GM19328 (cell line): Measurements from ENCODE around the gene SLC35D2.

Experiments
- ATAC-seq: cut with Tn5 transposase; IDR thresholded peaks from one replicate; pipeline ENCODE4 v1.9.1; 2021; ENCODE audit warnings: mild to moderate bottlenecking, moderate library complexity; ENCODE audit not compliant: unreplicated experiment

The SLC35D2 gene

GRCh38 chr9:96383165-96383942 is at the start of gene SLC35D2:
Gene SLC35D2 (minus strand): TSS chr9:96383711. CDS start chr9:96383634, 77 bp downstream.
- no peak for ATAC-seq

GRCh38 chr9:96430377-96430776 is 46.9 kb upstream of the SLC35D2 start:
- ATAC-seq = no peak

GRCh38 chr9:96429732-96430131 is 46.2 kb upstream of the SLC35D2 start:
- ATAC-seq = no peak

- ATAC-seq = no peak
These were observed 42.1 kb upstream of the SLC35D2 start for GRCh38 chr9:96425500-96426169.

GRCh38 chr9:96423985-96424336 is 40.5 kb upstream of the SLC35D2 start:
- ATAC-seq = no peak

GRCh38 chr9:96423322-96423984 is 39.9 kb upstream of the SLC35D2 start:
- ATAC-seq = no peak

- no peak for ATAC-seq
These were observed 37.1 kb upstream of the SLC35D2 start for GRCh38 chr9:96420468-96421219.

GRCh38 chr9:96419691-96419969 is 36.1 kb upstream of the SLC35D2 start:
- no peak for ATAC-seq

- ATAC-seq = peak; percentile 34
These were observed 35.6 kb upstream of the SLC35D2 start for GRCh38 chr9:96418920-96419690.

- peak; percentile 64 for ATAC-seq
These were observed 34.8 kb upstream of the SLC35D2 start, which contains the start of gene ZNF367 for GRCh38 chr9:96418083-96418919. Gene ZNF367 (minus strand): TSS chr9:96418370. CDS start chr9:96418032, 338 bp downstream.

GRCh38 chr9:96417661-96418082 is 34.2 kb upstream of the SLC35D2 start:
- ATAC-seq = peak; percentile 0

- ATAC-seq = peak; percentile 16
These were observed 33.6 kb upstream of the SLC35D2 start for GRCh38 chr9:96417051-96417586.

GRCh38 chr9:96413302-96414221 is 30.1 kb upstream of the SLC35D2 start:
- no peak for ATAC-seq

GRCh38 chr9:96412174-96412913 is 28.8 kb upstream of the SLC35D2 start:
- ATAC-seq = no peak

GRCh38 chr9:96411129-96411838 is 27.8 kb upstream of the SLC35D2 start:
- no peak for ATAC-seq

GRCh38 chr9:96408409-96409280 is 25.1 kb upstream of the SLC35D2 start:
- no peak for ATAC-seq
